WTC11 (cell line): ENCODE results near the gene SAFB2. TPM values are rescaled to one million over a fixed set of nuclear protein-coding genes. Genes with fewer than 3 reads are reported as not detected.

Source experiments
- ATAC-seq: fragments of 200-7000 bp; cut with Tn5 transposase; 2 replicates; pipeline ENCODE4 v1.10.0; 2021; ENCODE audit warnings: mild to moderate bottlenecking, moderate library complexity
- CTCF ChIA-PET: fragments of 300-600 bp; sonication (Branson Sonifier 250); formaldehyde crosslinking; loops from one replicate; lab custom pipeline; 2021; ENCODE audit warnings: antibody characterized with exemption; lab: Charles Lee
- POLR2A ChIA-PET: fragments of 350-600 bp; sonication (Branson Sonifier 250); formaldehyde crosslinking; loops from one replicate; lab custom pipeline; 2021; ENCODE audit warnings: antibody characterized with exemption; lab: Charles Lee
- DNase-seq: peaks from one replicate; pipeline ENCODE4 v3.0.0; 2021; ENCODE audit warnings: low spot score
- H3K27ac Mint-ChIP-seq: 2 replicates; pipeline ENCODE4 v1.8.0; 2021; ENCODE audit warnings: mixed read lengths
- H3K27me3 Mint-ChIP-seq: 2 replicates; pipeline ENCODE4 v1.8.0; 2021; ENCODE audit warnings: low read depth, mild to moderate bottlenecking, moderate library complexity, mixed read lengths
- H3K36me3 Mint-ChIP-seq: 2 replicates; pipeline ENCODE4 v1.8.0; 2021; ENCODE audit warnings: mixed read lengths
- H3K4me1 Mint-ChIP-seq: 2 replicates; pipeline ENCODE4 v1.8.0; 2022; ENCODE audit warnings: mixed read lengths
- H3K4me3 Mint-ChIP-seq: 2 replicates; pipeline ENCODE4 v1.8.0; 2021; ENCODE audit warnings: mild to moderate bottlenecking, moderate library complexity, mixed read lengths
- H3K9me3 Mint-ChIP-seq: 2 replicates; pipeline ENCODE4 v1.8.0; 2021; ENCODE audit warnings: mixed read lengths
- ELF4 ChIP-seq: sonication (generic); formaldehyde crosslinking; IDR thresholded peaks from 2 replicates; pipeline ENCODE4 v1.8.1; 2022; ENCODE audit warnings: low read depth, mild to moderate bottlenecking, moderate library complexity, missing genetic modification reagents
- EMX1 ChIP-seq: fragments of 250-450 bp; sonication (Bioruptor Pico); IDR thresholded peaks from 2 replicates; pipeline ENCODE4 v1.8.0; 2021; ENCODE audit warnings: mild to moderate bottlenecking
- GTF2I ChIP-seq: fragments of 250-450 bp; sonication (Bioruptor Pico); conservative IDR thresholded peaks from 2 replicates; pipeline ENCODE4 v1.4.0; 2021; ENCODE audit warnings: mild to moderate bottlenecking
- KAT7 ChIP-seq: sonication (generic); formaldehyde crosslinking; IDR thresholded peaks from 2 replicates; pipeline ENCODE4 v1.8.1; 2023; ENCODE audit warnings: missing genetic modification reagents, mild to moderate bottlenecking, borderline replicate concordance
- NFE2L1 ChIP-seq: sonication (generic); formaldehyde crosslinking; IDR thresholded peaks from 2 replicates; pipeline ENCODE4 v1.8.1; 2023; ENCODE audit warnings: missing genetic modification reagents
- NR1H2 ChIP-seq: sonication (generic); formaldehyde crosslinking; IDR thresholded peaks from 2 replicates; pipeline ENCODE4 v1.9.0; 2021; ENCODE audit warnings: mild to moderate bottlenecking, moderate library complexity, missing genetic modification reagents
- NR3C1 ChIP-seq: sonication (generic); formaldehyde crosslinking; conservative IDR thresholded peaks from 2 replicates; pipeline ENCODE4 v1.8.1; 2023; ENCODE audit warnings: low read depth, mild to moderate bottlenecking, missing genetic modification reagents
- SMAD4 ChIP-seq: sonication (generic); formaldehyde crosslinking; IDR thresholded peaks from 2 replicates; pipeline ENCODE4 v1.8.0; 2022; ENCODE audit warnings: mild to moderate bottlenecking, missing genetic modification reagents
- SOX15 ChIP-seq: fragments of 250-450 bp; sonication (Bioruptor Pico); IDR thresholded peaks from 2 replicates; pipeline ENCODE4 v1.9.0; 2021; ENCODE audit warnings: mild to moderate bottlenecking
- ZNF138 ChIP-seq: sonication (generic); formaldehyde crosslinking; conservative IDR thresholded peaks from 2 replicates; pipeline ENCODE4 v1.8.1; 2022; ENCODE audit warnings: mild to moderate bottlenecking, moderate library complexity, missing genetic modification reagents
- ZNF219 ChIP-seq: sonication (generic); formaldehyde crosslinking; IDR thresholded peaks from 2 replicates; pipeline ENCODE4 v1.8.0; 2023; ENCODE audit warnings: missing genetic modification reagents, mild to moderate bottlenecking, borderline replicate concordance
- ZNF416 ChIP-seq: fragments of 250-450 bp; sonication (Bioruptor Pico); IDR thresholded peaks from 2 replicates; pipeline ENCODE4 v1.9.0; 2021; ENCODE audit warnings: mild to moderate bottlenecking, inconsistent platforms
- ZNF671 ChIP-seq: fragments of 250-450 bp; sonication (Bioruptor Pico); IDR thresholded peaks from 2 replicates; pipeline ENCODE4 v1.8.0; 2021; ENCODE audit warnings: mild to moderate bottlenecking
- total RNA-seq: library from RNA; stranded (reverse); gene quantifications from 3 replicates; pipeline ENCODE4 v1.2.3, GENCODE V29; 2021
- TF ChIP-seq, protein P1 (sequence below): sonication (generic); formaldehyde crosslinking; IDR thresholded peaks from 2 replicates; pipeline ENCODE4 v1.8.0; 2022; ENCODE audit warnings: mild to moderate bottlenecking, missing genetic modification reagents
- TF ChIP-seq, protein P2 (sequence below): fragments of 200-600 bp; IDR thresholded peaks from 2 replicates; pipeline ENCODE4 v1.8.0; 2022; ENCODE audit warnings: antibody characterized with exemption
- TF ChIP-seq, protein P3 (sequence below): sonication (generic); formaldehyde crosslinking; IDR thresholded peaks from 2 replicates; pipeline ENCODE4 v1.8.1; 2022; ENCODE audit warnings: low read depth, missing genetic modification reagents, borderline replicate concordance
- TF ChIP-seq, protein P4 (sequence below): sonication (generic); formaldehyde crosslinking; IDR thresholded peaks from 2 replicates; pipeline ENCODE4 v1.8.1; 2023; ENCODE audit warnings: mild to moderate bottlenecking, moderate library complexity, missing genetic modification reagents
- TF ChIP-seq, protein P5 (sequence below): sonication (generic); formaldehyde crosslinking; IDR thresholded peaks from 2 replicates; pipeline ENCODE4 v1.8.1; 2022; ENCODE audit warnings: mild to moderate bottlenecking, moderate library complexity, missing genetic modification reagents
- TF ChIP-seq, protein P6 (sequence below): fragments of 250-450 bp; sonication (Bioruptor Pico); IDR thresholded peaks from 2 replicates; pipeline ENCODE4 v1.9.0; 2021; ENCODE audit warnings: mild to moderate bottlenecking, borderline replicate concordance

SAFB2 gene
- total RNA-seq, 1 experiment from 2014 or later = 100 TPM

DNA sequence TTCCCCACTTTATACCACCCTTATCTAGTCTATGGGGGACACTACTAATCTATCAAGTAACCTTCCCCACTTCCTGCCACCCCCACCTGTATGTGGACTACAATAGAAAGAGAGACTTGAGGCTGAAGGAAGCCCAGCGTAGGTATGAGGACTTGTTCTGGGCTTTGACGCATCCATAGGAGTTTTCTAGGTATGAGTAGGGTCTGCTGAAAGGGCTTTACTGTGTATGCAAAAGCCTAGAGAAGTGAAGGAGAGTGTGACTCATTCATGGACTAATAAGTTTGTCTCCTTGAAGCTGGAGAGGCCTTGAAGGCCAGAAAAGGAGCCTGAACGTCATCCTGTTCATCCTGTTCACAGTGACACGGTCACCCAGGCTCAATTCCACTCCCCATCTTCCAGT is 76.6 kb downstream of the SAFB2 start (continued):
- TF ChIP-seq NR1H2 (CRISPR knock-in tag) = no peak

DNA sequence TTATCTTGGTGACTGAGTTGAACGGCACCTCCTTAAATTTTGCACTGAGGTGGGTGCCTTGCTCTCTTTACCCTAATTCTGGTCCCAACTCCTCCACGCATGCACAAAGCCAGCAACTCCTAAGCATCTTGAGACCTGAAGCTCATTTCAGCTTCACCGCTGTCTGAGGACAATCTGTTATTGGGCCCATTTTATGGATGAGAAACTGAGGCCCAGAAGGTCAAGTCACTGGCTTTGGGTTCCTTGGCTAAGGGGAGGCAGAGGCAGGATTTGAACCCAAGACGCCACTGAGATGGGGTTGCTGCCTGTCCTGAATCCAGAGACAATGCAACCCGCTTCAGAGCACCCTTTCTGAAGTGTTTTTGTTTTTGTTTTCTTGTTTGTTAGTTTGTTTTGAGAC is 77.5 kb downstream of the SAFB2 start:
- CTCF ChIA-PET = interaction anchor here (1.5 to 4.3 kb wide), 2 partner anchors 22 to 23 kb away, joined by 4 to 28 read pairs; partner anchors contain the start of gene TINCR
- Mint-ChIP-seq H3K27me3 (peaks cover 13% of the 10 kb centered on the region), H3K9me3 (no peaks in the 10 kb centered on the region), H3K4me1 (peaks cover 13% of the 10 kb centered on the region), H3K27ac (no peak overlapping the region), H3K4me3 (no peak overlapping the region), H3K36me3 (no peaks in the 10 kb centered on the region)
- DNase-seq (no peak), ATAC-seq (no peak)
- TF ChIP-seq, protein P1, sequence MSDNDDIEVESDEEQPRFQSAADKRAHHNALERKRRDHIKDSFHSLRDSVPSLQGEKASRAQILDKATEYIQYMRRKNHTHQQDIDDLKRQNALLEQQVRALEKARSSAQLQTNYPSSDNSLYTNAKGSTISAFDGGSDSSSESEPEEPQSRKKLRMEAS = no peak
- TF ChIP-seq, protein P2, sequence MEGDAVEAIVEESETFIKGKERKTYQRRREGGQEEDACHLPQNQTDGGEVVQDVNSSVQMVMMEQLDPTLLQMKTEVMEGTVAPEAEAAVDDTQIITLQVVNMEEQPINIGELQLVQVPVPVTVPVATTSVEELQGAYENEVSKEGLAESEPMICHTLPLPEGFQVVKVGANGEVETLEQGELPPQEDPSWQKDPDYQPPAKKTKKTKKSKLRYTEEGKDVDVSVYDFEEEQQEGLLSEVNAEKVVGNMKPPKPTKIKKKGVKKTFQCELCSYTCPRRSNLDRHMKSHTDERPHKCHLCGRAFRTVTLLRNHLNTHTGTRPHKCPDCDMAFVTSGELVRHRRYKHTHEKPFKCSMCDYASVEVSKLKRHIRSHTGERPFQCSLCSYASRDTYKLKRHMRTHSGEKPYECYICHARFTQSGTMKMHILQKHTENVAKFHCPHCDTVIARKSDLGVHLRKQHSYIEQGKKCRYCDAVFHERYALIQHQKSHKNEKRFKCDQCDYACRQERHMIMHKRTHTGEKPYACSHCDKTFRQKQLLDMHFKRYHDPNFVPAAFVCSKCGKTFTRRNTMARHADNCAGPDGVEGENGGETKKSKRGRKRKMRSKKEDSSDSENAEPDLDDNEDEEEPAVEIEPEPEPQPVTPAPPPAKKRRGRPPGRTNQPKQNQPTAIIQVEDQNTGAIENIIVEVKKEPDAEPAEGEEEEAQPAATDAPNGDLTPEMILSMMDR = no peak
- TF ChIP-seq EMX1 (CRISPR knock-in tag) = no peak
- TF ChIP-seq, protein P3, sequence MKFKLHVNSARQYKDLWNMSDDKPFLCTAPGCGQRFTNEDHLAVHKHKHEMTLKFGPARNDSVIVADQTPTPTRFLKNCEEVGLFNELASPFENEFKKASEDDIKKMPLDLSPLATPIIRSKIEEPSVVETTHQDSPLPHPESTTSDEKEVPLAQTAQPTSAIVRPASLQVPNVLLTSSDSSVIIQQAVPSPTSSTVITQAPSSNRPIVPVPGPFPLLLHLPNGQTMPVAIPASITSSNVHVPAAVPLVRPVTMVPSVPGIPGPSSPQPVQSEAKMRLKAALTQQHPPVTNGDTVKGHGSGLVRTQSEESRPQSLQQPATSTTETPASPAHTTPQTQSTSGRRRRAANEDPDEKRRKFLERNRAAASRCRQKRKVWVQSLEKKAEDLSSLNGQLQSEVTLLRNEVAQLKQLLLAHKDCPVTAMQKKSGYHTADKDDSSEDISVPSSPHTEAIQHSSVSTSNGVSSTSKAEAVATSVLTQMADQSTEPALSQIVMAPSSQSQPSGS (CRISPR knock-in tag) = no peak
- TF ChIP-seq ELF4 (CRISPR knock-in tag) = no peak
- TF ChIP-seq ZNF219 (CRISPR knock-in tag) = no peak
- TF ChIP-seq, protein P4, sequence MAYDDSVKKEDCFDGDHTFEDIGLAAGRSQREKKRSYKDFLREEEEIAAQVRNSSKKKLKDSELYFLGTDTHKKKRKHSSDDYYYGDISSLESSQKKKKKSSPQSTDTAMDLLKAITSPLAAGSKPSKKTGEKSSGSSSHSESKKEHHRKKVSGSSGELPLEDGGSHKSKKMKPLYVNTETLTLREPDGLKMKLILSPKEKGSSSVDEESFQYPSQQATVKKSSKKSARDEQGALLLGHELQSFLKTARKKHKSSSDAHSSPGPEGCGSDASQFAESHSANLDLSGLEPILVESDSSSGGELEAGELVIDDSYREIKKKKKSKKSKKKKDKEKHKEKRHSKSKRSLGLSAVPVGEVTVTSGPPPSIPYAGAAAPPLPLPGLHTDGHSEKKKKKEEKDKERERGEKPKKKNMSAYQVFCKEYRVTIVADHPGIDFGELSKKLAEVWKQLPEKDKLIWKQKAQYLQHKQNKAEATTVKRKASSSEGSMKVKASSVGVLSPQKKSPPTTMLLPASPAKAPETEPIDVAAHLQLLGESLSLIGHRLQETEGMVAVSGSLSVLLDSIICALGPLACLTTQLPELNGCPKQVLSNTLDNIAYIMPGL = no peak
- TF ChIP-seq ZNF138 (CRISPR knock-in tag) = no peak
- TF ChIP-seq GTF2I = no peak
- TF ChIP-seq, protein P5, sequence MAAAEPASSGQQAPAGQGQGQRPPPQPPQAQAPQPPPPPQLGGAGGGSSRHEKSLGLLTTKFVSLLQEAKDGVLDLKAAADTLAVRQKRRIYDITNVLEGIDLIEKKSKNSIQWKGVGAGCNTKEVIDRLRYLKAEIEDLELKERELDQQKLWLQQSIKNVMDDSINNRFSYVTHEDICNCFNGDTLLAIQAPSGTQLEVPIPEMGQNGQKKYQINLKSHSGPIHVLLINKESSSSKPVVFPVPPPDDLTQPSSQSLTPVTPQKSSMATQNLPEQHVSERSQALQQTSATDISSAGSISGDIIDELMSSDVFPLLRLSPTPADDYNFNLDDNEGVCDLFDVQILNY (CRISPR knock-in tag) = no peak
- POLR2A ChIA-PET = interaction anchor here (0.7 kb wide), 1 partner anchor 31 kb away, joined by 3 read pairs; no protein-coding TSS in a partner anchor

DNA sequence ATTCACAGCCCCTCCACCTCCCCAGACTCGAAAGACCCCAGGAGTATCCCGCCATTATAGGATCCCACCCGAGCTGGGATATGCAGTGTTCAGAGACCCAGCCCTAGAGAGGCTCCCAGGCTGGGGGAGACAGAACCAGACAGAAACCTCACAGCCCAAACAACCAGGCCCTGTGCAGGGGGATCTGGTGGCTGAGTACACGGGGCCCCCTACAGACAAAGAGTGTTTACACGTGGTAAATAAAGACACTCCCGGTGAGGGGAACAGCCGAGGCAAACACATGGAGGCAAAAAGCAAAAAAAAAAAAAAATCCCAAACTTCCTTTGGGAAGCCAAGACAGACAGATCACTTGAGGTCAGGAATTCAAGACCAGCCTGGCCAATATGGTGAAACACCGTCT is 79.9 kb downstream of the SAFB2 start:
- ATAC-seq = peak; percentile 61
- peak; percentile 28 for DNase-seq
- TF ChIP-seq KAT7 (CRISPR knock-in tag) (no peak), NR3C1 (CRISPR knock-in tag) (no peak), ZNF416 (CRISPR knock-in tag) (no peak), SOX15 (CRISPR knock-in tag) (no peak), ZNF671 (CRISPR knock-in tag) (no peak), EMX1 (CRISPR knock-in tag) (no peak), SMAD4 (CRISPR knock-in tag) (no peak), NFE2L1 (no peak)
- TF ChIP-seq, protein P6, sequence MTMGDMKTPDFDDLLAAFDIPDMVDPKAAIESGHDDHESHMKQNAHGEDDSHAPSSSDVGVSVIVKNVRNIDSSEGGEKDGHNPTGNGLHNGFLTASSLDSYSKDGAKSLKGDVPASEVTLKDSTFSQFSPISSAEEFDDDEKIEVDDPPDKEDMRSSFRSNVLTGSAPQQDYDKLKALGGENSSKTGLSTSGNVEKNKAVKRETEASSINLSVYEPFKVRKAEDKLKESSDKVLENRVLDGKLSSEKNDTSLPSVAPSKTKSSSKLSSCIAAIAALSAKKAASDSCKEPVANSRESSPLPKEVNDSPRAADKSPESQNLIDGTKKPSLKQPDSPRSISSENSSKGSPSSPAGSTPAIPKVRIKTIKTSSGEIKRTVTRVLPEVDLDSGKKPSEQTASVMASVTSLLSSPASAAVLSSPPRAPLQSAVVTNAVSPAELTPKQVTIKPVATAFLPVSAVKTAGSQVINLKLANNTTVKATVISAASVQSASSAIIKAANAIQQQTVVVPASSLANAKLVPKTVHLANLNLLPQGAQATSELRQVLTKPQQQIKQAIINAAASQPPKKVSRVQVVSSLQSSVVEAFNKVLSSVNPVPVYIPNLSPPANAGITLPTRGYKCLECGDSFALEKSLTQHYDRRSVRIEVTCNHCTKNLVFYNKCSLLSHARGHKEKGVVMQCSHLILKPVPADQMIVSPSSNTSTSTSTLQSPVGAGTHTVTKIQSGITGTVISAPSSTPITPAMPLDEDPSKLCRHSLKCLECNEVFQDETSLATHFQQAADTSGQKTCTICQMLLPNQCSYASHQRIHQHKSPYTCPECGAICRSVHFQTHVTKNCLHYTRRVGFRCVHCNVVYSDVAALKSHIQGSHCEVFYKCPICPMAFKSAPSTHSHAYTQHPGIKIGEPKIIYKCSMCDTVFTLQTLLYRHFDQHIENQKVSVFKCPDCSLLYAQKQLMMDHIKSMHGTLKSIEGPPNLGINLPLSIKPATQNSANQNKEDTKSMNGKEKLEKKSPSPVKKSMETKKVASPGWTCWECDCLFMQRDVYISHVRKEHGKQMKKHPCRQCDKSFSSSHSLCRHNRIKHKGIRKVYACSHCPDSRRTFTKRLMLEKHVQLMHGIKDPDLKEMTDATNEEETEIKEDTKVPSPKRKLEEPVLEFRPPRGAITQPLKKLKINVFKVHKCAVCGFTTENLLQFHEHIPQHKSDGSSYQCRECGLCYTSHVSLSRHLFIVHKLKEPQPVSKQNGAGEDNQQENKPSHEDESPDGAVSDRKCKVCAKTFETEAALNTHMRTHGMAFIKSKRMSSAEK = no peak
- TF ChIP-seq, all 79 proteins: peak for 0
- ChIA-PET CTCF (interaction anchor here (0.8 to 1.1 kb wide), 2 partner anchors 20 to 35 kb away, joined by 5 to 8 read pairs; no protein-coding TSS in a partner anchor), POLR2A (no interaction called here)
- H3K4me1 Mint-ChIP-seq = peaks cover 15% of the 10 kb centered on the region
- no peaks in the 10 kb centered on the region for H3K9me3 Mint-ChIP-seq
- no peaks in the 10 kb centered on the region for H3K36me3 Mint-ChIP-seq
- H3K27ac Mint-ChIP-seq = no peak overlapping the region
- H3K27me3 Mint-ChIP-seq = peaks cover 11% of the 10 kb centered on the region
- H3K4me3 Mint-ChIP-seq = no peak overlapping the region
